B cell (primary cell): Measurements from ENCODE around the gene ANK3.

ENCODE experiments used
- CTCF ChIP-seq: fragments of 200-600 bp; IDR thresholded peaks from one replicate; pipeline ENCODE4 v1.8.0; 2022; ENCODE audit warnings: antibody characterized with exemption, mild to moderate bottlenecking
- EZH2 ChIP-seq: IDR thresholded peaks from 2 replicates; pipeline ENCODE4 v1.6.1; 2012; ENCODE audit warnings: borderline replicate concordance, low read depth, mild to moderate bottlenecking, moderate library complexity, low read length; ENCODE audit not compliant: insufficient read depth, poor library complexity, severe bottlenecking

- TF ChIP-seq EZH2 (no peak), CTCF (no peak)
Measured at GRCh38 chr10:60147025-60147424, 242.7 kb downstream of the ANK3 start.
